HG03159 (cell line): Measurements from ENCODE around the gene AGER.
A peak's percentile ranks its signal among the peaks of the same experiment; 100 is the strongest.
"Not testable (repeated sequence)": the region's sequence is repeated elsewhere in the genome, so short reads cannot be mapped to it uniquely, and the experiment has no call there.

Experiments used
- ATAC-seq: cut with Tn5 transposase; IDR thresholded peaks from one replicate; pipeline ENCODE4 v1.9.1; 2021; ENCODE audit warnings: mild to moderate bottlenecking, moderate library complexity; ENCODE audit not compliant: unreplicated experiment

The AGER gene

GRCh38 chr6:32200711-32201475 lies 16.8 kb upstream of the AGER start:
- no peak for ATAC-seq

- ATAC-seq = no peak
Observed at GRCh38 chr6:32198866-32199265, 14.8 kb upstream of the AGER start.

DNA sequence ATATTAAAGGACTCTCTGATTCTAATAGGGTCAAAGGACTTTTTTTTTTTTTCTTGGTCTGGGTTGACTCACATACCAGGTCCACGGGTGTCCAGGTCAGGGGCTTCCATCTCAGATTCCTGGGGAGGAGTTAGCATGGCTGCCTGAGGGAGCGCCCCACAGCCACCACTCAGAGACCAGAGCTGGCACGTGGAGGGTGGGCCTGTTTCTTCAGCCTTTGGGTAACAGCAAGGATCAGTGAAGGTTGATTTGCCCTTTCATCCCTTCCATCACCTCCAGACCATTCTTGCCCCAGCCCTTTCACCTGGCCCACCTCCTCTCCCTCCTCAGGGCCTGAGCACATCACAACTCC lies 14.3 kb upstream of the AGER start:
- ATAC-seq = no peak

DNA sequence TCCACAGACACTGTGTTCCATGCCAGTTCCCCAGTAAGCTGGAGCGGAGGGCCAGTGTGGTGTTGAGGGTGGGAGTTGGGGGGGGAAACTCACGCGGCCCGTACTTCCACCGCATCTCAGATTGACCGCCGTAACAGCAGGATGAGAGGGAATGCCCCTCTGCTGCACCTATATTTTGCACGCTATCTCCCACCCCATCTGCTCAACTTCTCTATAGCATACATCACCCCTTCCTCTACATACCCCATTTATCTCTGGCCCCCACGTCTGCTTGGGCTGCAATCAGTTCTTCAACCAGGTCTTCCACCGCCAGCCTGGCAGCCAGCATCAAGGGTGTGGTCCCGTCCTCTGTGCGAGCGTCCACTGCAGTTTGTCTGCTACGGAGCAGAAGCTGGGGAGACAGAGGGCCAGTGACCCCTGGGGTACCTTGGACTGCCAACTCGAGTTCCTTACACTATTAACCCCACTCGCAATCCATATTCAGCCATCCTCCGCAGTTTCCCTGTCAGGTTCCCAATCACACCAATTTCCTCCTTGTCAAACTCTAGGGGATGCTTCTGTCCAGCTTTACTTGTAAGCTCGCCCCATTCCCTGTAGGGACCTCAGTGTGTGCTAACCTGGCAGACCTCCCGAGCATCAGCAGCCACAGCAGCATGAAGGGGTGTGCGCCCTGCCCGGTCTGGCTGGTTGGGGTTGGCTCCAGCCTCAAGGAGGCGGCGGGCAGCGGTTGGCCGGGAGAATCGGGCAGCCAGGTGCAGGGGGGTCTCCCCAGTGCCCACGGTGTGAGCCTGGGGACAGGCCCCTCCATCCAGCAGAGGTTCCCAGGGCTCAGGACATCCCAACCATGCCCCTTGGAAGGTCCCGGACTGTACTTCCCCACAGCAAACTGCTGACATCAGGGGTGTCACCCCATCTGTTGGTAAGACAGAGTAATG lies 12.9 kb upstream of the AGER start:
- no peak for ATAC-seq

DNA sequence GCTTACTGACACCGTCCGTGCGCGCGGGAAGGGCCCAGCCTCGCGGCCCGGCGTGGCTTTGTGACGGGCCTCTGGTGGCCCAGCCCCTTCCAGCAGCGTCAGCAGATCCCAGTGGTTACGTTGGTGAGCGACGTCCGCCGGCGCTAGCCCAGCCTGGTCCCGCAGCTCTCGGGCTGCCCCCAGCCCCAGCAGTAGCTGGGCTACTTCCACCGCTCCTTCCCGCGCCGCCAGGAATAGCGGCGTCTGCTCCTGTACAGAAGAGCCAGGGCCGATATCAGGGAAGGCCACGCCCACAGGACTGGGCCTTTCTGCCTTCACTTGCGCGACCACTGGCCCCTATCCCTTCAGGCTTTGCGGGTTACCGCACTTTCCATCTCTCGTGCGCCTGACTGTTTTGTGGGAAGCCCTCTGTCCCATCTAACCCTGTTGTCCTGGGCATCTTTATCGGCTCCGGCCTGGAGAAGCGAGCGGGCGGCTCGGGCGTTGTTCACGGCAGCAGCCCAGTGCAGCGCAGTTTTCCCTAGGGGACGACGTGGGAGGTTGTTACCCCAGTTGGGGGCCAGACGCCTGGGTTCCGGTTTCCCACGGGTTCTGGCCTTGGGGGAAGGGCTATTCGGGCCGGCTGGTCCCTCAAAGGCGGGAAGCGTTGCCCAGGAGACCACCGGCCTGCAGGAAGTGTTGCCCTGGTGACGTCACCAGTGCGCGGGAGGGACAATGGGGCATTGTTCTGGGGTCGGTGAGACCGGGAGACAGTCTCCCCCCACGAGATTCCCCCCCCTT lies 12.0 kb upstream of the AGER start:
- peak; percentile 76 for ATAC-seq

DNA sequence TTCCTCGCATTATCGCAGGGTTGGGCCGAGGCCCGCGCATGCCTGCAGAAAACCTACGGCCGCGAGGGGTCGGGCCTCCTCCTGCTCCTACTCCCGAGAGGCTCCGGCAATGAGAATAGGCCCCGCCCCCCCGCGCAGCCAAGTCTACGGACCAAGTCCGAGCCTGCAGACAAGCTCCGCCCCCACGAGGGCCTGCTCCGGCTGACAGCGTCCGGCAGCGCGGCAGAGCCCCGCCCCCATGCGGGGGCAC lies 11.5 kb upstream of the AGER start:
- peak; percentile 69 for ATAC-seq

DNA sequence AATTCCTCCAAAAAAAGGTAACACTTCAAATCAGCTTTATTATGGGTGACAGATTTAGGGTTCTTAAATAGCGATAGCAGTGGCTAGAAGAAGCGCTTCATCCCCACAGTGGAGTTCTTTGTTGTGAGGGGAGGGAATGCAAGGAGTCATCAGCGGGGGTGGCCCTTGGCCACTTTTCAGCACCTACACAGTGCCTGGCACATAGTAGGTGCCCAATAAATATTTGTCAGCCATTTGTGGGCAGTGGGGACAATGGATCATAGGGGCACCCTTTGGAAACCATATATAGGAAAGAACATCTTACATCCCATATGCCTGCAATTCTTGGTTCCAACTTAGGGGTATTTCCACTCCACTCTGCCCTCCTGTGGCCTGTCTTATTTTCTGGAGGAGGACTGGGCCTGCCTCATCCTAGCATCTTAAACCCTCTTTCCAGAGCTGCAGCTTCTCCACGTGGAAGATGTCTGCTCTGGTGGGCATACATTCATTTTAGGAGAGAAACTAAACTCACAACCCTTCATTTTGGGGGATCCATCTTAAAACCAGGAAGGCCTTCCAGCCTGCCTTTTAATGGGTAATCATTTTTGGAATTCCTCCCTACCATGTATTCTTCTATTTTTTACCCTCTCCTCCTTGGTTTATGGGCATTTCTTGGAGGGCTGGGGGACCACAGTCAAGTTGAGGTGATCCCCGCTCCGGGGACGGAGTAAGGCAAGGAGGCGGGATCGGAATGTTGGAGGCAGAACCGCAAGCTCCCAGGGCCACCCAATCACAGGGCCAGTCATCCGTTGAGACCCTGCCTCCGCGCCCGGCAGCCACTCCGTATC lies 11.0 kb upstream of the AGER start:
- ATAC-seq = no peak

DNA sequence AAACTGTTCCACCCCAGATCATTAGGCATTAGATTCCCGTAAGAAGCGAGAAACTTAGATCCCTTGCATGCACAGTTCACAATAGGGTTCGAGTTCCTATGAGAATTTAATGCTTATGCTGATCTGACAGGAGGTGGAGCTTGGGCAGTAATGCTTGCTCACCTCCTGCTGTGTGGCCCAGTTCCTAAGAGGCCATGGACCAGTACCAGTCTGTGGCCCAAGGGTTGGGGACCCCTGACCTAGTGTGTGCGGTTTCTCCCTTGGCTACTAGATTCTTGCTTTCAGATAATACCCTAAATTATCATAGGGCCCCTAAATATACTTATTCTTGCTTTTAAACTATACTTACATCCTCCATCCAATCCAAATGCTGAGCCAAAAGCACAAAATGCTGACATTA lies 10.3 kb upstream of the AGER start:
- ATAC-seq = no peak

GRCh38 chr6:32193096-32193495 lies 9.0 kb upstream of the AGER start:
- ATAC-seq = not testable (repeated sequence)

GRCh38 chr6:32192608-32193039 lies 8.6 kb upstream of the AGER start, which contains the start of gene GPSM3:
Gene GPSM3 (minus strand): TSS chr6:32192643. CDS start chr6:32192513, 130 bp downstream.
- no peak for ATAC-seq

DNA sequence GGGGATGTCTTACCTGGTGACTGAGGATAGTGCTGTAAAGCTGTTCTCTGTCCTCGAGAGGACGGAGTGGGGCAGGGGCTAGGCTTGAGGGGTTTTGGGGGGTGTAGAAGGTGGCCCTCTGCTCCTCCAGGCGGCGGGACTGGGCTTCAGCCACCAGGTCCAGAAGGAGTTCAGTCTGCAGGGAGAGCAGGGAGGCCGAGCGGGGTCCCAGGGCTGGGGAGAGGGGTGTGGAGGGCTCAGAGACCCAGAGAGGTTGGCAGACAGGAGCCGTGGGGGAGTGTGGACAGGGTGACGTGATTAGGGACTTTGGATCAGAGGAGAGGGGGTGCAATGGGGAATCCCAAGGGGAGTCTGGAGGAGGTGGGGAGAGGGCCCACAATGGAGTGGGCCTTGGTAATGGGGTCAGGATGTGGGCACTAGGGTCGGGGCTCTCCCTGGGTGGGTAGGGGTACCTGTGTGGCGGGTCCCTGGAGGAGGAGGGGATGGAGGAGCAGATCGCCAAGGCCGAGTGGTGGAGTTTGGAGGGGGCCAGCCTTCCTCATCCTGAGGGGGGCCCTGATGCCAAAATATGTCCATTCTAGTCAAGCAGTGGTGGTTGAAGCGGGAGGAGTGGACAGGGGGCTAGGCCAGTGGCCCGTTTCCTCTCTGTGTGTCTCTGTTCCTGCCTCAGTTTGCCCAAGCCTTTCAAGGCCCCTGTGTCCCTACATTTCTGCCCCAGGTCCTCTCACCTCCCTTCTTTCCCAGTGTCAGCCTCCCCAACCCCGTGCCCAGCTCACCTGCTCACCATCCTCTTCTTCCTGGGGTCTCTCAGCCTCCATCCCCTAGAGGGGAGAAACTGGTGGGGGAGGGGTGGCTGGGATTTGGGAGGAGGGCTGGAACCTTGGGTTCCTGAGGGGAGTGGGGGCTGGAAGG lies 7.9 kb upstream of the AGER start:
- ATAC-seq = no peak

DNA sequence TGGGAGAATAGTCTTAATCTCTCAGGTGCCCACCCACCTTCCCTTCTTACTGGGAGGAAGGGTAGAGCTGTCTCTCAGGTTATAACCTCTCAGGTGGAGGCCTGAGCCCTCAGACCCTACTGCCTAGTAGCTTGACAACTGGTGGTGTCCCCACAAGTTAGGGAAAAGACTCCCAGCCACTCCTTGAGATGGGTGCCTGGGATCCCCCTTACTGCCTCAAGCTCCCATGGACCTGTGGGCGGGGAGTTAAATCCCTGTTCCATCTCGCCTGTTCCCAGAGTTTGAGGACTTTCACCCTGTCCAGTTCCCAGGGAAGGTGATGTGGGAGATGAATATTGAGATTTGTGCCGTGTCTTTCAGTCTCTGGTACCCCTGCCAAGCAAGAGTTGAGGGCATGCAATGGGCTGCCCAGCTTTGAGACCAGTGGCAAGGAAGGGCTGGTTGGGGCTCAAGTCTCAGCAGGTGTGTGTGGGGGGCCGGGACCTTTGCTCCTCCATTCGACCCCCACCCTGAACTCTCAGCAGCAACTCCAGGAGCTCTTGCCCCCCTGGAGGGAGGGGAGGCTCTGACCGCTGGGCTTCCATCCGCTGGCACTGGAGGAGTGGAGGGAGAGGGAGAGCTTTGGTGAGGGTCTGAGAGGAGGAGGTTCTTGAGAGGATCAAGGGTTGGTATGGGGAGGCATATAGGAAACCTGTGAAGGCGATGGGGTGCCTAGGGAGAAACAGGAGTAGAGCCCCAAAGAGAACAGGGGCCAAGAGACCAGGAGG lies 7.0 kb upstream of the AGER start:
- ATAC-seq = no peak

GRCh38 chr6:32190054-32190851 lies 6.2 kb upstream of the AGER start, which contains the start of gene PBX2:
Gene PBX2 (minus strand): TSS chr6:32190202. CDS start chr6:32189915, 287 bp downstream.
- ATAC-seq = no peak

- no peak for ATAC-seq
Observed at GRCh38 chr6:32189742-32190053, 5.6 kb upstream of the AGER start.

- ATAC-seq = no peak
Observed at GRCh38 chr6:32189069-32189741, 5.2 kb upstream of the AGER start.

DNA sequence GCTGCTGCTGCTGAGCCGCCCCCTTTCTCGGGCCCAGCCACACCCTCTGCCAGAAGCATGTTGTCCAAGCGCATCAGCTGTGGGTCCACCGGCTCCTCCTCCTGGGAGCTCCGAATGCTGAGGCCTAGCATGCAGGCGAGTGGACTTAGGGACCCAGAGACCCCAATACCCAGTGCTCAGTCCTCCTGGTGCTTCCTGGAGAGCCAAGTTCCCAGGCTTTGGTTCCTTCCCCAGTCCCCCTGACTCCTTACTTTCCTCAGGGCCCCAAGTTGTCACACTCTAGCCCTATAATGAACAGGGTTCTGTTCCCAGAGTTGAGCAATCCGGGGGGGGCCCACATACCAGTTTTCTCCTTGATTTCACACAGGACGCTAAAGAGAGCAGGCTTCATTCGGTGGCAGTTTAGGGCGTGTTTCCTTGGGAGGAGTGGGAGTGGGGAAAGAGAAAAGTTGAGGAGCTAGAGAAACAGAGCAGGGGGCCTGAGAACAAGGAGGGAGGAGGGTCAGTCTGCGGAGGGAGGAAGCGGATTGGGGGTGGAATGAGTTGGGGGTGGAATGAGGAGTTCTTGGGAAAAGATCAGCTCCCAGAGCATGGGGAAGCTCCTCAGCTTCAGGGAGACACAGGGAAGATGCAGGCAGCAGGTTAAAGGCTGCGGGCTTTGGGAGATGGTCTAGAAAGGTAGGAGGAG lies 4.5 kb upstream of the AGER start:
- ATAC-seq = no peak
